Gastrocnemius medialis (tissue), 4 donors: Measurements from ENCODE around the gene TIMM29.

Source experiments
- CTCF ChIP-seq, 5 experiments: fragments of 450-650 bp in 3 of 5; fragments of 200-600 bp in 2 of 5; sonication (generic) in 2 of 5; IDR thresholded peaks in 4 of 5; conservative IDR thresholded peaks in 1 of 5; 1 replicate in 4 of 5; 2 replicates in 1 of 5; pipeline ENCODE4 v1.5.1; 2016 to 2019; ENCODE audit warnings: antibody characterized with exemption in 5 of 5, mild to moderate bottlenecking in 3 of 5, moderate library complexity in 3 of 5
- POLR2A ChIP-seq, 2 donors: fragments of 450-650 bp; IDR thresholded peaks; one replicate each; pipeline ENCODE4 v1.6.1; 2017; ENCODE audit warnings: antibody characterized with exemption in 2 of 2, mild to moderate bottlenecking in 2 of 2, moderate library complexity in 2 of 2

DNA sequence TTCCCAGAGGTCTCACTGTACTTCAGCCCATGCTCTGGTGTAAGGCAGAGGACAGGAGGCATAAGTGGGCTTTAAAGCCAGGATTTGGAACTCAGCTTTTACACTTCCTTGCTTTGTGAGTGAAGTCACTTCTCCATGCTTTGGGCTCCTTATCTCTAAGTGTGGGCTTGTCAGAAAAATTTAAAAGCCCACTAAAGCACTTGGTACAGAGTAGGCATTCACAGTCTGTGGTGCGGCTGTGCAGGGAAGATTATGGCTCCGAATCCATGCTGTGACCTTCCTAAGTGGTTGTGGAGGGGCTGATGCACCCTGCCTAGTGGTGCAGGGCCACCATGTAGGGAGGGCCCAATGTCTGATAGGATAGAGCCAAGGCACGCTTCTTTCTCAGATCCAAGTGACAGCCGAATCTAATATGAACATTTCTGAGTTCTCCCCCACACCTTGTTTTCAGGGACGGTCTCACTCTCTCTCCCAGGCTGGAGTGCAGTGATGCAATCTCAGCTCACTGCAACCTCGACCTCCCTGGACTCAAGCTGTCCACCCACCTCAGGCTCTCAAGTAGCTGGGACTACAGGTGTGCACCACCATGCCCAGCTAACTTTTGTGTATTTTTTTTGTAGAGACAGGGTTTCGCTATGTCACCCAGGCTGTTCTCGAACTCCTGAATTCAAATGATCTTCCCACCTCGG is 6.9 kb downstream of the TIMM29 start:
- TF ChIP-seq POLR2A (IDR thresholded peaks at IDR 0.05) (no peak), CTCF (IDR thresholded peaks at IDR 0.05 in 4 of 5, conservative IDR thresholded peaks at IDR 0.05 in 1 of 5) (no peak)
